ENCODE data around the gene TLR10. TPM values are rescaled to one million over a fixed set of nuclear protein-coding genes. Genes with fewer than 3 reads are reported as not detected.

TLR10 gene
- total RNA-seq, 1 experiment from 2014 or later: not detected

- H3F3A ChIP-seq (ENCODE audit: low read length, unreplicated experiment): no peaks in the 10 kb centered on the region
- H4K20me1 ChIP-seq (ENCODE audit: low read length): no peaks in the 10 kb centered on the region
- intact Hi-C loops (cut with micrococcal nuclease): no loop called here
- TF ChIP-seq EZH2 (IDR thresholded peaks at IDR 0.05; ENCODE audit: low read length, unreplicated experiment): no peak
- TF ChIP-seq CTCF (conservative IDR thresholded peaks at IDR 0.05; ENCODE audit: low read depth, low read length): no peak
- no peak for TF ChIP-seq EZH2phosphoT487 (IDR thresholded peaks at IDR 0.05; ENCODE audit: borderline replicate concordance, low read length)
- no peak overlapping the region for H2AFZ ChIP-seq (ENCODE audit: low read length)
- ATAC-seq (peak; percentile 22; the same call in 1 of the 2 replicates), DNase-seq (no peak)
- H3K4me1 ChIP-seq (ENCODE audit: insufficient read depth, low read length): no peaks in the 10 kb centered on the region
- H3K79me2 ChIP-seq (ENCODE audit: low read length): no peaks in the 10 kb centered on the region
- no peaks in the 10 kb centered on the region for H3K27me3 ChIP-seq (ENCODE audit: low read length)
- no peak overlapping the region for H3K4me3 ChIP-seq (ENCODE audit: low read length)
- H3K9me2 ChIP-seq (replicated peaks; ENCODE audit: low read length): no peaks in the 10 kb centered on the region
- H3K4me2 ChIP-seq (ENCODE audit: low read length): no peak overlapping the region
- CTCF ChIA-PET: no interaction called here
- H3K36me3 ChIP-seq (ENCODE audit: low read depth, low read length): no peaks in the 10 kb centered on the region
- BruUV-seq (replicated peaks): no TSS peak
- H3K9me3 ChIP-seq (ENCODE audit: low read length): no peaks in the 10 kb centered on the region
- no peak overlapping the region for H3K27ac ChIP-seq (ENCODE audit: low read length)
- POLR2A ChIA-PET (ENCODE audit: unreplicated experiment): no interaction called here
- no peak overlapping the region for H3K9ac ChIP-seq (ENCODE audit: low read length)
Measured at GRCh38 chr4:38752941-38753806, 29.6 kb downstream of the TLR10 start.

- H3F3A ChIP-seq (ENCODE audit: low read length, unreplicated experiment): no peaks in the 10 kb centered on the region
- H3K27me3 ChIP-seq (ENCODE audit: low read length): no peaks in the 10 kb centered on the region
- H3K9me2 ChIP-seq (replicated peaks; ENCODE audit: low read length): no peaks in the 10 kb centered on the region
- no peak overlapping the region for H3K27ac ChIP-seq (ENCODE audit: low read length)
- H3K4me3 ChIP-seq (ENCODE audit: low read length): no peak overlapping the region
- no peaks in the 10 kb centered on the region for H3K79me2 ChIP-seq (ENCODE audit: low read length)
- DNase-seq (no peak), ATAC-seq (no peak)
- H2AFZ ChIP-seq (ENCODE audit: low read length): no peak overlapping the region
- H3K9me3 ChIP-seq (ENCODE audit: low read length): no peaks in the 10 kb centered on the region
- no peaks in the 10 kb centered on the region for H3K4me1 ChIP-seq (ENCODE audit: insufficient read depth, low read length)
- H4K20me1 ChIP-seq (ENCODE audit: low read length): no peaks in the 10 kb centered on the region
- no TSS peak for BruUV-seq (replicated peaks)
- H3K4me2 ChIP-seq (ENCODE audit: low read length): no peak overlapping the region
- CTCF ChIA-PET: no interaction called here
- no peaks in the 10 kb centered on the region for H3K36me3 ChIP-seq (ENCODE audit: low read depth, low read length)
- TF ChIP-seq EZH2 (IDR thresholded peaks at IDR 0.05; ENCODE audit: low read length, unreplicated experiment) (no peak), CTCF (conservative IDR thresholded peaks at IDR 0.05; ENCODE audit: low read depth, low read length) (no peak), EZH2phosphoT487 (IDR thresholded peaks at IDR 0.05; ENCODE audit: borderline replicate concordance, low read length) (no peak)
- POLR2A ChIA-PET (ENCODE audit: unreplicated experiment): no interaction called here
- intact Hi-C loops (cut with micrococcal nuclease): no loop called here
- H3K9ac ChIP-seq (ENCODE audit: low read length): no peak overlapping the region
Measured at GRCh38 chr4:38752372-38752940, 30.3 kb downstream of the TLR10 start.

Data from PC-3 (cell line).